H1 (cell line): ENCODE measurements around the gene KNDC1. TPM values are rescaled to one million over a fixed set of nuclear protein-coding genes. Genes with fewer than 3 reads are reported as not detected.

Experiments
- CBX5 ChIP-seq: fragments of 300-800, 300-1000 bp; sonication (generic); IDR thresholded peaks from 2 replicates; pipeline ENCODE4 v1.7.1; 2016; ENCODE audit warnings: antibody characterized with exemption, low read length, low read depth
- CBX8 ChIP-seq: fragments of 300-800, 300-1000 bp; sonication (generic); IDR thresholded peaks from 2 replicates; pipeline ENCODE4 v1.7.1; 2016; ENCODE audit warnings: low read depth, low read length, borderline replicate concordance
- CREB1 ChIP-seq: IDR thresholded peaks from 2 replicates; pipeline ENCODE4 v1.6.1; 2012; ENCODE audit warnings: inconsistent platforms
- CTBP2 ChIP-seq: IDR thresholded peaks from 2 replicates; pipeline ENCODE4 v1.7.0; 2011; ENCODE audit warnings: borderline replicate concordance, mild to moderate bottlenecking, moderate library complexity, mixed read lengths, low read length; ENCODE audit not compliant: insufficient read depth, insufficient read length
- KDM4A ChIP-seq: IDR thresholded peaks from one replicate; pipeline ENCODE4 v1.7.1; 2012; ENCODE audit warnings: low read depth, mild to moderate bottlenecking, moderate library complexity, low read length, inconsistent platforms; ENCODE audit not compliant: severe bottlenecking
- KDM5A ChIP-seq: fragments of 200-600 bp; IDR thresholded peaks from 2 replicates; pipeline ENCODE4 v1.7.1; 2012; ENCODE audit warnings: mild to moderate bottlenecking, low read length, inconsistent platforms, mixed read lengths
- RXRA ChIP-seq: IDR thresholded peaks from 2 replicates; pipeline ENCODE4 v1.6.1; 2011; ENCODE audit warnings: low read depth, mild to moderate bottlenecking, low read length, moderate library complexity; ENCODE audit not compliant: insufficient read depth
- SIX5 ChIP-seq: IDR thresholded peaks from 2 replicates; pipeline ENCODE4 v1.6.1; 2011; ENCODE audit warnings: mild to moderate bottlenecking, low read depth, low read length
- SP1 ChIP-seq: IDR thresholded peaks from 2 replicates; pipeline ENCODE4 v1.6.1; 2011; ENCODE audit warnings: low read depth, low read length
- TCF12 ChIP-seq: IDR thresholded peaks from 2 replicates; pipeline ENCODE4 v1.6.1; 2011; ENCODE audit warnings: low read depth, mild to moderate bottlenecking, low read length
- polyA plus RNA-seq, 7 experiments: library from polyadenylated mRNA; depleted of rRNA in 3 of 7; stranded (reverse) in 5 of 7; unstranded in 2 of 7; fragments of >200 nt in 5 of 7; fragments of 200-250 nt in 2 of 7; gene quantifications; 1 replicate in 5 of 7; 2 replicates in 1 of 7; 4 replicates in 1 of 7; pipeline versions ENCODE4 v1.2.1 to v1.2.3, GENCODE V29; 2011 to 2013; ENCODE audit warnings: missing spikeins in 2 of 7, mixed read lengths in 2 of 7
- total RNA-seq: library from RNA; stranded (reverse); fragmentation: NEBNext Ultra II Directional; extraction: Animal tissue kit (Norgen Biotek cat#: 25700); gene quantifications from 2 replicates; pipeline ENCODE4 v1.2.1, GENCODE V29; 2021

Gene KNDC1
- total and polyA plus RNA-seq, 2 of the 8 experiments (the other 6 are each of a cell fraction or from before 2014, with no cell fraction given), result 7.5 to 16.7 TPM

DNA sequence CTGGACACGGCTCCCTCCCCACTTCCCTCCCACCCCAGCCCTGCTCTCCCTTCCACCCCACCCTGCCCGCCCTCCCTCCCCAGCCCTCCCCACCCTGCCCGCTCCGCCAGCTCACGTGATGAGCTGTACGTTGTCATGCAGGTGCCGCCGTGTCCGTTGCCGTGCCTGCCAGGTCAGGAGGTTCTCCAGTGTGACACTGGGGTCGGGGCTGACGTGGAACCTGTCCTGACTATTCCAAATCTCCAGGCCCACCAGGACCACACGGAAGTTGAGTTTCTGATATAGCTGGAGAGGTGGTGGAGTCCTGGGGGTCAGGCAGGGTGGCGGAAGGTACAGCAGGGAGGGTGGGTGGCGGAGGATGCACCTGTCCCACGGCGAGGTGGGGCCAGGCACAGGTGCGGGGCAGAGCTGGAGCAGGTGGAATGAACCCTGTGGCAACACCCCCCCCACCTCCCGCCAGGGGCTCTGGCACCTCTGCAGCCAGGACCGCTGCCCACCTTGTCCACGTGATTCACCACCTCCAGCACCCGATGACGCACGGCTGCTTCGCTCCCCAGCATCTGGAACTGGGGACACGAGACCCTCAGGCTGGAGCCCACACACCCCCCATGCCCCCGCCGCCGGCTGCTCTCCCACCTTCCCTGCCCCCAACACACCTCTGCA lies 112.4 kb downstream of the KNDC1 start (continued):
- TF ChIP-seq KDM5A (no peak), SP1 (no peak), CTBP2 (no peak), SIX5 (no peak), TCF12 (no peak), CREB1 (no peak), CBX5 (no peak), CBX8 (no peak), RXRA (no peak), KDM4A (no peak)
